GM18508 (cell line): Measurements from ENCODE around the gene GCNA.
"Not testable (repeated sequence)": the region's sequence is repeated elsewhere in the genome, so short reads cannot be mapped to it uniquely, and the experiment has no call there.

Source experiments
- ATAC-seq: cut with Tn5 transposase; IDR thresholded peaks from one replicate; pipeline ENCODE4 v1.9.1; 2021; ENCODE audit warnings: moderate number of reproducible peaks; ENCODE audit not compliant: insufficient read depth, unreplicated experiment

GCNA gene

DNA sequence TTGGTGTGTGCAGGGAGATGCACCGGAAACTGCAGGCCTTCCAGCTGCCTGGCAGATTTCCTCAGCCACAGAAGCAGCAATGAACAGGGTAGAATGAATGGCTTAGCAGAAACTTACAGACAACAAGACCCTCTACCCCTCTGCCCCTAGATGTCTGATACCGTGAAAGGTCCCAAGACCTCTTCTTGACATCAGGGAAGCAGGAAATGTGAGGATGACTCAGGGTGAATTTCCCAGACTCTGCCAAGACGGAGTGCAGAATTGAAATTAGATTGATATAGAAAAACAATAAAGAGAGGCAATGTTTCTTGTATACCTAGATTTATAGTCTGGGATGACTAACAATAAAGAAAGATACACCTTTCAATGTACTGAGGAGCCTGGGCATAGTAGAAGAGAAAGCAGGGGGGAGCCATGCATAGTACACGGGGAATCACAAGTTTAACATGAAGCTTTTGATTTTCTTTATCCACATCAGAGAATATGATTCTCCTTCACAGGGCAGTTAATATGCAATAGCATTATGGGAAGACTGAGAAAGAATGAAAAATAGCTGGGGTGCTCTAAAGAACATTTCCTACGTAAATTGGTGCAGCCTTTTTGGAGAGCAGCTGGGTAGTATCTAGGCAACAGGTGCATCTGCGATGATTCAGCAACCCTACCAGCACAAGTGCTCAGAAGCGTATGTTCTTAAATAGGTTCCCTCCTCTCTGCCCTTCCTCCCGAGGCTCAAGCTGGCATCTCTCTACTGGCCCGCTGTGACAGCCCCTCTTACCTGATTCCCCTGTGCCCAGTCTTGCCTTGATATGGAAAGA is 58.4 kb downstream of the GCNA start:
- no peak for ATAC-seq

DNA sequence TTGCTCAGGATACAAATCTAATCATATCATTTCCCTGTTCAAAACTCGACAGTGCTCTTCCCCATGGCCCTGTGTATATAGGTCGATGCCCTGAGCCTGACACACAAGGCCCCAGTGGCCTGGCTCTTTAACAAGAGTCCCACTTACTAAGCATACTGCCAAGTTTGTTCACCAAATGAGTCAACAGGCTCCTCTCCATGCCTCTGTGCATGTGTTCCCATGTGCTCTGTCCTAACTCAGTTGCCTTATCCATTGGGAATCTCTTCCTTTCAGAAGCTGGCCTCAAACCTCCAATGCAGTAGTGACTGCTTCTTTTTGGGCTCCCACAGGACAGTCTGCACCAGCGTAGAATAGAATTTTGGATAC is 59.0 kb downstream of the GCNA start:
- no peak for ATAC-seq

DNA sequence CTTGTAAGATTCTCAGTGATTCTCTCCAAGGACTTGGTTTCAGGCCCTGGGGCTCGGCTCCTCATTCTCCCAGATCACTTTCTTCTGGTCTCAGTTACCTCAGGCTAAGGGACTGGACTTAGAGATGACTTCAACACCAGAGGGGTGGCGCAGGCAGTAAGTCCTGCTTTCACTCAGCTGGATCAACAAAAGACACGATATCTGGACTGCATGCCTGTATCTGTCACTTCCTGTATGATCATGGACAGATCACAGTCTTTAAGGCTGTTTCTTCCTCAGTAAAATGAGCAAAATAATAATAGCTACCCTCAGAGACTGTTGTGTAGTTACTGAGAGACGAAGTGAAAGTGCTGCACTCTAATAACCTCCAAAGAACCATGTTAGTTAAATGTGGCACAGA is 59.6 kb downstream of the GCNA start:
- no peak for ATAC-seq

DNA sequence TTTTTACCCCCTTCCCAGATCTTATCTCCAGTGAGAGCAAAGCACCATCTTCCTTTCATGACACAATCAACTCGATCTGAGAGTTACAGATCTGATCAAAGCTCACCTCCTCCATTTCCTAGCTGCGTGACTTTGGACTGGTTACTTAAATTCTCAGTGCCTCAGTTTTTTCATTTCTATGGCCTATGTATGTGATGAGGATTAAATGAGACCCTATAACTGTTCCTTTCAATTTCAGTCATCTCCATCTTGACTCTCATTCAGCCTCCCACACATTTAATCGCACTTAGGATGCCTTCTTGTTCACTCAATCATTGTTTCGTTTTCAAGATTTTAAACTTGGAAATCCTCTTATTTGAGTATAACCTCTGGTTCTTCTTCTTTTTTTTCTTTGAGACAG is 60.2 kb downstream of the GCNA start:
- ATAC-seq: no peak

DNA sequence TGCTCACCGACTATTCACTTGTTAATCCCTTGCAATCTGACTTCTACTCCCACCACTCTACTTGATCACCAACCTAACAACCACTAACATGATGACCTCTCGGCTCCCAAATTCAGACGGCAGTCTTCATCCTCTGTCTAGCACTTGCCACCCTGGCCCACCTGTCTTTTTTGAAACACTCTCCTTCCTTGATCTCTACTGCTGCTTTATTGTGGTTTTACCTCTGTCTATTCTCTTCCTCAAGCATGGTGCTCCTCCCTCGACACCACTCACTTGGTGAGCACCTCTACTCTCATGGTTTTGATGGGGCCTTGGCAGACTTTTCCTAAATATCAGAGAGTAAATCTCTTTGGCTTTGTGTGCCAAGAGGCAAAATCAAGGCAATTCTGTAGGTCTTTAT is 61.8 kb downstream of the GCNA start:
- no peak for ATAC-seq

DNA sequence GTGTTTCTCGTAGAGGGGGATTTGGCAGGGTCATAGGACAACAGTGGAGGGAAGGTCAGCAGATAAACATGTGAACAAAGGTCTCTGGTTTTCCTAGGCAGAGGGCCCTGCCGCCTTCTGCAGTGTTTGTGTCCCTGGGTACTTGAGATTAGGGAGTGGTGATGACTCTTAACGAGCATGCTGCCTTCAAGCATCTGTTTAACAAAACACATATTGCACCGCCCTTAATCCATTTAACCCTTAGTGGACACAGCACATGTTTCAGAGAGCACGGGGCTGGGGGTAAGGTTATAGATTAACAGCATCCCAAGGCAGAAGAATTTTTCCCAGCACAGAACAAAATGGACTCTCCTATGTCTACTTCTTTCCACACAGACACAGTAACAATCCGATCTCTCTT is 66.2 kb downstream of the GCNA start:
- ATAC-seq: not testable (repeated sequence)

DNA sequence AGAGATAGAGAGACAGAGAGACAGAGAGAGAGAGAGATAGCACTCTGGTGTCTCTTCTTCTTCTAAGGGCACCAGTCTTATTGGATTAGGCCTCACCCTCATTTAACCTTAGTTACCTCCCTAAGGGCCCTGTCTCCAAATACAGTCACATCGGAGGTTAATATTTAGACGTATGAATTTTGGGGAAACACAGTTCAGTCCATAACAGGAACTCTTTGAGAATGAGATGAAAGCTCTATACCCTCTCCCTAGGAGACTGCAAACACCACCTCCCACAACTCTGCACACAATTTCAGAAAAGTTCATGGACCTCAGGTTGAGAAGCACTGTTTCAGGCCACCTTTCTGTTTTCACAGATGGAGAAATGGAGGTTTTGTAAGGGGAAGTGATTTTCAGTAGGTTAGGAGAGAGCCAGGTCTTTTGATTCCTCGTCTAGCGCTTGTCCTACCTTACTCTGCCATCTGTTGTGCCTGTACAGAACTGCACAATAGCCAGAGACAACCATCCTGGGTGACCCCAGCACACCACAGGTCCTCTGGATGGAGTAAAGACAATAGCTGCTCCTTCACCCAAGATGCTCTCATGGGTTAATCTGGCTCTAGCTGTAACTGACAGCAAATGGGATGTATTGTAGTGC is 72.2 kb downstream of the GCNA start:
- no peak for ATAC-seq

DNA sequence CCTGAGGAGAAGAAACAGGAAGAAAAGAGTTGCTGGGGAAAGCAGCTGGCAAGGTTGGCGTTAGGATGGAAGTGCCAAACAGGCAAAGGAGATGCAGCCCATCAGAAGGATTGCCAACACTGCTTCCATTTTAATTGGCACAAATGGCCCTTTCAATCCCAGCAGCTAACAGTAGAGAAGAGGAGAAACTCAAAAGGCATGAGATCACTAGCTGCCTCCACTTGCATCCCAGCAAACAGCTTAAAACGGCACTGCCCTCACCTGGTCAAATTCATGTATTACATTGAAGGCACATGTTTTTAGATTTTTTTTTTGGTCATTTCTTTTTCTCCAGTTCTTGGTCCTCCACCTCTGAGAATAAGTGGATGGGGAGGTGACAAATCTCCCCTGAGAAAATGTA is 74.2 kb downstream of the GCNA start:
- no peak for ATAC-seq

DNA sequence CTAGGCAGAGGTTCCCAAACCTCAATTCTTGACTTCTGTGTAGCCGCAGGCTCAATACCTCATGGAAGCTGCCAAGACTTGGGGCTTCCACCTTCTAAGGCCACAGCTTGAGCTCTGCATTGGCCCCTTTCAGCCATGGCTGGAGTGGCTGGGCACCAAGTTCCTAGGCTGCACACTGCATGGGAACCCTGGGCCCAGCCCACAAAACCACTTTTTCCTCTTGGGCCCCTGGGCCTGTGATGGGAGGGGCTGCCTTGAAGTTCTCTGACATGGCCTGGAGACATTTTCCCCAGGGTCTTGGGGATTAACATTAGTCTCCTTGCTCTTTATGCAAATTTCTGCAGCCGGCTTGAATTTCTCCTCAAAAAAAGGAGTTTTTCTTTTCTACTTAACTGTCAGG is 75.1 kb downstream of the GCNA start:
- ATAC-seq: no peak

DNA sequence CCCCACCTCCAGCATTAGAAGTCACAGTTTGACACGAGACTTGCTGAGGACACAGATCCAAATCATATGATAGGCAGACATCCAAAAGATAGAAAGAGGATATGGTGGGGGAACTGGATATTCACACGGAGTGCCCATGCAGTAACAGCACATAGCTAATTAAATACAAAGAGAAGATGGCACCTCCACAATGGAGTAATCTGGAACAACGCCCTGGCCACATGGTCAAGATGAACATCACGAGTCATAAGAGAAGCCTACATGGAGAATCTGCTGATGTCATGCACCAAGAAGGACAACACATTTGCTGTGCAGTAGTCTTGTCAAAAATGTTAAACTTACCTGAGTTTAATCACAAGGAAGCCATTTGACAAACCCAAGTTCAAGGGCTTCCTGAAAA is 79.0 kb downstream of the GCNA start:
- ATAC-seq: no peak

DNA sequence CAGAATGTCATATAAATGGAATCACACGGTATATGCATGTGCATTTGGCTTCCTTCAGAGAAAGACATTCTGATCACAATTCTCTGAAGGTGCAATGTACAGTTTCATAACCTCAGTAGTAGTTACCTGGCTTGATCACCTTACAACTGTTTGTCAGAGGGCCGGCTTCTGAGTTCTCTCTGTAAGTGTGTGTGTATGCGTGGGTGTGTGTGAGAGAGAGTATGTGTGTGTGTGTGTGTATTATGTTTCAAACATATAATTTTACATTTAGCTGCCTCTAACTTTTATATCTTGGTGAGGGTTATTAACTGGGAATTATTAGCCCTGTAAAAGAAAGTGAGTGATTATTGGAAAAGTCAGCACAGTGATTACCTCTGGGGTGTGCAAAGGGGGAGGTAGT is 81.1 kb downstream of the GCNA start:
- ATAC-seq: no peak

DNA sequence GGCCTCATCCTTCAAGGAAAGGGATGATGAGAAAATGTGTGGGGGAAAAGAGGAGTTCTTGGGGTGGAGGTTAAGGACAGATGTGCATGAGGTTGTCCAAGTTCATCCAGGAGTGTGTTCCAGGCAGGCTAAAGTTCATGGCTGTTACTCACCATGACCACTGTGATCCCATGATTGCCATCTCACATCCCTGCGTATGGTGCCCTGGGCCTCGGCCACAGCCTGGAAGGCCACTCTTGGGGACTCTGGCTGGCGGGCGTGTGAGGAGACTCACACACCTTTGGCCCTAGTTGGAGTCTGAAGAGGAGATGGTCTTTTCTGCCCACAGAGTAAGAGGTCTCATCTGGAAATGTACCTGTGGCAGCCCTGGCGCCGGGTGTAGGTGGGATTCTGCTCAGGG is 81.7 kb downstream of the GCNA start:
- ATAC-seq: no peak

DNA sequence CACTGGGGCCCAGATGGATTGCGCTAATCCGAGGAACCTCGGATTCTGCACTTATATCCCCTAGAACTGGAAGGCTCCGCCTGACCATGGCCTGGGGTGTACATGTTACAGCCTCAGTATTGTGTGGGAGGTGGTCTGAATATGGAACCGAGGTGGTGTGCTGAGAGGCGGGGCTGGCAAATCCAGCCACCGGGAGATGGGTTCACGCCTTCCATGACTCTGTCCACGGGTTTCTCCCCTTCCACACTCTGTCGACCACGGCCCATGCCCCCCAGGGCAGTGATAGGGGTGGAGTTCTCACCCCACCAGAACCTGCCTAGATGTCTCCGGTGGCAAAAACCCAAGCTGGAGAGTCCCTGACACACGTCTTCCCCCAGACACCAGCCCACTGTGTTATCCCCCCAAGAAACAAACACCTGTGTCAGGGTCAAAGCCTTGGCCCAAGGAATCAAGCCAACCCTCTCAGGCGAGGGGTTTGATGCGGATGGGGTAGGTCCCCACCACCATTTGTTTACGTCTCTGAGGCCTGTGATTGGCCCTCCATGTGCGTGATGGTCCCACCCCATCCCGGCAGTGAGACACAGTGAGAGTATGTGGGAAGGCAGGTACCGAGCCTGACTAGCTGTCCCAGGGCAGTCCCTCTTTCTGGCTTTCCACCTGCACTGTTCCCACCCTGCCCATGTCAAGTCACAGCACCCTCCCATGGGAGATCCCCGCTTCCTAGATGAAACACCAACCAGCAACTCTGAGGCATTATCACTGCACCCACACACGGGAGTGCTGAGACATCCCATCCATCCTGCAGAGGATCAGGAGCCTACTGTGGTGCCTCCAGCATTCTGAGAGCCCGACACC is 82.6 kb downstream of the GCNA start:
- no peak for ATAC-seq

DNA sequence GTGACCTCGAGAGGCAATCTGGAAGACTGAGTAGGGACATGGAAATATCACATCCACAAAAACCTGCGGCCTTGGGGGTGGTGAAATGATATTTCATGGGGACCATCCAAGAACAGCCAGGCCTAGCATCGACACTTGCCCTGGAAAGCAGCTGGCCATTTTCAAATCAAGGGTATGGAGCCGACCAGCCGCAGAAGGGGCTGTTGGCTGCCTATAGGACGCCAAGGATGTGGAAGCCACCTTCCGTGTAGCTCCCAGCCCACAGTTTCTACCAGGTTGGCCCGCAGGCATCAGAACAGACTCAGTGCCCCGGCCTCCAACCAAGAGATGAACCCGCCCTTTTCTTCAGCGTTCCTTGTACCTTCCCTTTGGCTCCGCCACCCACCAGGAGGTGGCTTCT is 83.7 kb downstream of the GCNA start:
- ATAC-seq: no peak

DNA sequence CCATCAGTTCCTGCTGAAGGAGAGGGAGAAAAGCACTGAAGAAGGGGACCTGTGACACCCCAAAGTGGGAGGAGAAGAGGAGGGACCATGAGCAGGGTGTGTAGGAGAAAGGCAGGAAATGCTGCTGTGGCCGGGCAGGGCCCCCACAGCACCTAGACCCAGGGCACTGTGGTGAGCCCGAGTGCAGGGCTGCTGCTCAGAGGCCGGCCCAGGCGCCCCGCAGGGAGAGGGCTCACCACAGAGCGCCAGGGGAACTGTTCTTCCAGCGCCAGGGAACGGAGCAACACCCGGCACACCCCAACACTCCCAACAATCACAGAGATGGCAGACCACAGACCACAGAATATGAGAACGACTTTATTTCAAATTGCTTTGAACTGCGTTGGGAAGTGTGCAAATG is 84.4 kb downstream of the GCNA start:
- ATAC-seq: not testable (repeated sequence)
